Cardiac septum (tissue), 1 donor: Measurements from ENCODE around the gene TMEM250. TPM values are rescaled to one million over a fixed set of nuclear protein-coding genes. Genes with fewer than 3 reads are reported as not detected.

Source experiments
- DNase-seq: peaks from one replicate; pipeline ENCODE4 v3.0.0-alpha.2; 2020; ENCODE audit warnings: low spot score
- intact Hi-C: fragments of 100-400 bp; cut with DNase I; formaldehyde crosslinking; loops from one replicate; pipeline ENCODE4 v1.14.0; 2022
- total RNA-seq: library from RNA; stranded (reverse); fragmentation: NEBNext Ultra II Directional; extraction: Animal tissue kit (Norgen Biotek cat#: 25700); gene quantifications from one replicate; pipeline ENCODE4 v1.2.1, GENCODE V29; 2021
- donor health status: DM: no; HTN: no; CAD: no.

The TMEM250 gene
- total RNA-seq, 1 donor from 2014 or later, result 19.8 TPM

GRCh38 chr9:136116360-136117098 is 2.1 kb downstream of the TMEM250 start:
- no peak for DNase-seq
- intact Hi-C loops, result loop anchor here (5.0 kb wide), 1 partner anchor 209 kb away; the partner anchor contains the start of gene CAMSAP1

- intact Hi-C loops, result loop anchor here (5.0 kb wide), 1 partner anchor 208 kb away; the partner anchor contains the start of gene CAMSAP1
- no peak for DNase-seq
These were observed 2.9 kb downstream of the TMEM250 start for GRCh38 chr9:136115641-136116359.

DNA sequence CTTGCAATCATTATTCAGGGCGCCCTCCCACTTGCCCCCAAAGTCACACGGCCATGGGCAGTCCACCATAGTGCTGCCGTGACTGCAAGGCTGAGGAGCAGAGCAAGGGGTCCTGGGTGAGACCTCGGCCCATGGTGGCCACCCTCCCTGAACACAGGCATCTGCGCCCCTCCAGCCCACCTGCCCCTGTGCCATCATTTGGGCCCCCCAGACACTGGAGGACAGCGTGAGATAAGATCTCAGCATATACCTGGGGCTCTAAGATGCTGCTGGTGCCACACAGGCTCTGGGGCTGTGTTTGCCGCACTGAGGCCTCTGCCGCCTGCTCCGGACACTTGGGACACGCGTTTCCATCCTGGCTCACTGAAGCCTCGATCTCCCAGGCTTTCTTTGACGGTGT is 3.5 kb downstream of the TMEM250 start:
- intact Hi-C loops, result loop anchor here (5.0 kb wide), 1 partner anchor 208 kb away; the partner anchor contains the start of gene CAMSAP1
- no peak for DNase-seq

DNA sequence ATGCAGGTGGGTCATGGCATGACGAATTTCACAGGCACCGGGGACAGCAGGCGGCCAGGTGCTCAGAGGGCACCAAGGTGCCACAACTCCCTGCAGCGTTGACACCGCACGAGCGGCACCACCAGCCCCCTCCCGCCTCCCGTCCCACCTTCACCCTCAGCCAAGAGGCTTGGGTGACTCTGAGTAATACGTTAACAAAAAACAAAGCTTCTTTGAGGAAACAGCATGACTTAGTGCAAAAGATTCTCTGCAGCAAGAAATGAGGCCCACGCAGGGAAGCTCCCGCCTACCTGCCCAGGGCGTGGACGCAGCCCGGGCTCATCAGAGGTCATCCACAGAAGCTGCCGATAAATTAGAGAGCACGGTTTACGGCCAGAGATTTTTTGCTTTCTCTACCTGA is 4.1 kb downstream of the TMEM250 start:
- intact Hi-C loops, result loop anchor here (5.0 kb wide), 1 partner anchor 207 kb away; the partner anchor contains the start of gene CAMSAP1
- DNase-seq, result no peak

DNA sequence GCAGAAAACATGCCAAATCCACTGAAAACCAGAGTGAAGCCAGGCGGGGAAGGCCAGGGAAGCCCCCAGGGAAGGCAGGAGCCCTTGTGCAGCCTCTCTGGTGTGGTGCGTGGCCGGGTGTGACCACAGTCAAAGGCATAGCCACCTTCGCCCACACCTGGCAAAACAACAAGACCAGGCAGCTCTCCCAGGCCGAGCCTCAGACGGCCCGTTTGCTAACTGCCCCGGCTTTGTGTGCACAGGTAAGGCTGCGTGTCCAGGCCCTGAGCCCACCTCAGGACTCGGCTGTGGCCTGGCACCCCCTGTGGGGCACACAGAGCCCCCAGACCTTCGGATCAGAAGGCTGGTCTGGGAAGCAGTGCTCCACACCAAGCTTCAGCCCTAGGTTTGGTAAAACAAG is 6.1 kb downstream of the TMEM250 start:
- intact Hi-C loops, result no loop called here
- DNase-seq, result no peak

DNA sequence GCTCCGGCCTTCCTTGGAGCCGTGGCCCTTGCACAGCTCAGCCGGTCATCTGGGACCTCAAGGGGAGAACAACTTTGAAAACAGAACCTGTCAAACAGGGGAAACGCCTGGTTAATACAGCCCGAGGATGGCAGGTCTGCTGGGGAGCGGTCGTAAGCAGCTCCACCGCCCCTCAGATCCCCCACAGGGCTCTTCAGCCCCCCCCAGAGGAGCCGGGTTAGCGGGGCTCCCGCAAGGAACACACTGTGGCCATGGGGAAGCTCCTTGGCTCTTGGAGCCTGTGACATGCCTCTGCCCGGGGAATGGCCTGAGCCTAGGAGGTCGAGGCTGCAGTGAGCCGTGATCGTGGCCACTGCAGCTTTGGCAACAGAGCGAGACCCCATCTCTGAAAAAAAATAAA is 6.8 kb downstream of the TMEM250 start:
- no peak for DNase-seq
- intact Hi-C loops, result no loop called here

DNA sequence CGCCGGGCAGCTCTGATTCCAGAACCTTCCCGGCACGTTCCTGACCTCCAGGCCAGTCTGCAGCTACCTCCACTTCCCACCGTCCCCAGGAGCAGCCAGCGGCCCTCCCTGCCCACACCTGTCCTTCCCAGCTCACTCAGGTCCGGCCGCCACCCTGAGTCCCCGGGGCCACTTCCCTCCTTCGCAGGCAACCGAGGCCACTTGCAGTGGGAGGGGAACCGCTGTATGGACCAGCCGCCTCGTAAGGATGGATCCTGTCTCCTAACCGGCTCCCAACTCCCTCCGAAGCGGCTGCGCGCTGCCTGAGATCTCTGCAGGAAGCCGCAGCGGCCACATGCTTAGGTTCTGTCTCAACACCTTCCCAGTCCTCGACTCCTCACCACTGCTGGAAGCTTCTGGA is 7.5 kb downstream of the TMEM250 start:
- intact Hi-C loops, result no loop called here
- DNase-seq, result no peak

DNA sequence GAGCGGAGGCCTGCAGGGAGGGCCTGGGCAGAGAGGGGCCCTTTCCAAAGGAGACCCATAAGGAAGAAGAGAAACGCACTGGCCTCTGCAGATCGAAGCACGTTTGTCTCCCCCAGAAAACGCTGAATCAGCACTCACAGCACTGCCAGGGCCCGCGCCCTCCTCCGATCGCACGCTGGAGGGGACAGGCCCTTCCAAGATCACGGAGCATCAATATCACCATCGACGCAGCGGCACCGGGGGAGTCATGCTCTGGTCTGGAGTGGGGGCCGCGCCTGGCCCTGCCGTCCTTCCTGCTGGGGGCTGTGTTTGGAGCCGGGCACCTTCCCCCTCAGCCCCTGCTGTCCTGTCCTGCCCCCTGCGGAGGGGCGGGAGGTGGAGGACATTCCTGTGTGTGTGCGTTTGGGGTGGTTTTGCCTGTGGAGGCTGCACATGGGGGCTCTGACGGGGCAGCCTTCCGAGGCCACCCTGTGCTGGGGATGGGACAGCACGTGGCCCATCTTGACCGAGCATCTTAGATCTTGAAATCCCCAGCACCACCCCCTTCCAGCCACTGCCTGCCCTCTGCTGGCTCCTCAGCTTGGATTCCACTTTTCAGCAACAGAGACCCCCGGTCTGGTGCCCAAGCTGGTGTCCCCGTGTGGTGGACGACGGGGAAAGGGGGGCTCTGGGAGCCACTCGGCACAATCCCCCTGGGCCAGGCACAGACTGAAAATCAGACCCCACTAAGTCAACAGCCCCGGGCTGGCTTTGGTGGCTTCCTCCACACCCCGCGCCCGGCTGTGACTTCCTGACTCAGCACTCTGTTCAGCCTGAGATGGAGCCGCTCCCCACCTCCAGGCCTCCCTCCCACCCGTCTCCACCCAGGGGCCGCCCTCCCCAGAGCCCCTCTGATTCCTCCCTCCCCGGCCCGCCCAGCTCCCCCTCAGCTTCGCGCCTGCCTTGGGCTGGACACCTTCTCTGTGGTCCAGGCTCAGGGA is 8.3 kb downstream of the TMEM250 start:
- no peak for DNase-seq
- intact Hi-C loops, result no loop called here

DNA sequence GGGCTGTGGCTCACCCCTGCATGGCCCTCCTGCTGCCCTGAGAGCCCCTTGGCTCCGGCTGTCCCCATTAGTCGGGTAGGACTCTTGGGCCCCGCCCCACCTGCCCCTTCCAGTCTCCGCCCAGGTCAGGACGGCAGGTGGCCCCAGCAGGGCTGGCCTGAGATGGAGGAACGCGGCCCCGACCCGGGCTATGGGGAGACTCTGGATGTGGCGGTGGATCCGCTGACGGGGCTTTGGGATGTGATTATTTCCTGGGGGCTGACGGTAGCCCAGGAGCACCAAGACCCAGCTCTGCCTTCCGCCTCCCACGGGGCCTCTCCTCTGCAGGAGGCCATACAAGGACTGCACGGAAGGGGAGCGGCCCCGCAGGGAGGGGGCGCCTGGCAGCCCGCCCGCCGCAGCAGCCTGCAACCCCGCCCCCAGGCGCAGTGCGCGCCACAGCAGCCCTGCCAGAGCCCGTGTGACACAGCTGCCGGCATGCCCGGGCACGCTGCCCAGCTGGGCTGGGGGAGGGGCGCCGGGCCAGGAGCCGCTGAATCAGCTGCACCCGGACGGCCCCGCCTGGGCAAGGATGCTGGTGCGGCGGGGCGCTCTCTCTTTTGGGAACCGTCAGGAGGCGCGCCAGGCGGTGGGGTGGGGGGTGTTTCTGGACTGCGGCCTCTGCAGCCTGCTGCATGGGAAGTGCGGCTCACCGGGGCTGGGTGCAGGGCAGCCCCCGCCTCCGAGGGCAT is 9.2 kb downstream of the TMEM250 start:
- DNase-seq, result peak; percentile 95
- intact Hi-C loops, result loop anchor here (1.0 to 5.0 kb wide), 2 partner anchors 15 to 57 kb away; no protein-coding TSS in a partner anchor

- DNase-seq, result no peak
- intact Hi-C loops, result loop anchor here (1.0 to 5.0 kb wide), 2 partner anchors 14 to 56 kb away; no protein-coding TSS in a partner anchor
These were observed 9.9 kb downstream of the TMEM250 start for GRCh38 chr9:136108648-136109266.

GRCh38 chr9:136107953-136108647 is 10.6 kb downstream of the TMEM250 start:
- intact Hi-C loops, result loop anchor here (5.0 kb wide), 1 partner anchor 56 kb away; no protein-coding TSS in a partner anchor
- no peak for DNase-seq

DNA sequence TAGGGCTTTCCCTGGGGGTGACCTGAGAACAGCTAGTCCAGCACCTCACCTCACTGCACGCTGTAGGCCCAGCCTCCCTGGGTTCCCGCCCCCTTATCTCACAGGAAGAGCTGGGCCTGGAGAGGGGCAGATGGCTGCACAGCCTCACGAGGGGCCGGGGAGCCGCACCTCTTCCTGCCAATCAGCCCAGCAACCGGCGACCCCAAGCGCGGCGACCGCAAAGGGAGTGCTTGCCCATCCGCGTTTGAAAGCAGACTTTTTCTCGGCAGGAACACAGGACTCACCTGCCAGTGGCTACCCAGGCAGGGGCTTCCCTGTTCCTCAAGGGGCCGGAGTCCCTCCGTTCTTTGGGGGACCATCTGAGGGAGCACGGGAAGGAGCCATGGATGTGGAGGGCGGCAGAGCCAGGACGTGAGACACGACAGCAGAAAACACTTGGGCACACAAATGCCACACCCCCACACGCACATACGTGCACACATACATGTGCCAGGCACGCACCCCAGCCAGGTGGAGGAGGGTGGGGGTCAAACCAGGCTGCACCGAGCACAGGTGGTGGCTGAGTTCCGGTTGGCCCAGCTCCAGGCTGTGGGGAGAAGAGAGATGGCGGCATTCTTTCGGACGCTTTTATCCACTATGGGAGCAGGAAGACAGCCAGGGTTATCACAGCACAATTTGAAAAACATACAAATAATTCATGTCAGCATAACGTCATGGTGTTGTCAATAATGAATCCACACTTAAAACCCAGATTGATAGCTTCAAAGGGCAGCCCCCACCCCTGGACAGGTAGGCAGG is 11.3 kb downstream of the TMEM250 start:
- DNase-seq, result no peak
- intact Hi-C loops, result loop anchor here (5.0 kb wide), 1 partner anchor 55 kb away; no protein-coding TSS in a partner anchor

GRCh38 chr9:136105398-136106135 is 13.1 kb downstream of the TMEM250 start:
- intact Hi-C loops, result loop anchor here (5.0 kb wide), 1 partner anchor 53 kb away; no protein-coding TSS in a partner anchor
- no peak for DNase-seq

DNA sequence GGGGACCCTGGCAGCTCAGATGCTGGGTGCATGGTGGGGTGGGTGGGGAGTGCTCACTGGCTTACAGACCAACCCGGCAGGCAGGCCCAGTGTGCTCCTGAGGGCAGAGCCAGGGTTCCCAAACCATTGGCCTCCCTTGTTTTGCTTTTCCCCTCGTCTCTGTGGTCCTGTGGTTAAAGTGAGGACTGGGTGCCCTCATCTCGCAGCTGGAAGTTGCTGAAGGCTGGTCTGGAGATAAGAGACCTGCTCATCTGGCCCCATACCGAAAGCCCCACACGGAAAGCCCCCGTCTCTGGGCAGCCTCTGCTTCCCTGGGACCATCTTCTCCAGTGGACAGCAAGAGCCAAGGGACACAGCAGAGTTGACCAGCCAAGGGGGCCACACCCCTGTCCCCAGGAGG is 13.8 kb downstream of the TMEM250 start:
- intact Hi-C loops, result loop anchor here (5.0 kb wide), 1 partner anchor 53 kb away; no protein-coding TSS in a partner anchor
- no peak for DNase-seq

DNA sequence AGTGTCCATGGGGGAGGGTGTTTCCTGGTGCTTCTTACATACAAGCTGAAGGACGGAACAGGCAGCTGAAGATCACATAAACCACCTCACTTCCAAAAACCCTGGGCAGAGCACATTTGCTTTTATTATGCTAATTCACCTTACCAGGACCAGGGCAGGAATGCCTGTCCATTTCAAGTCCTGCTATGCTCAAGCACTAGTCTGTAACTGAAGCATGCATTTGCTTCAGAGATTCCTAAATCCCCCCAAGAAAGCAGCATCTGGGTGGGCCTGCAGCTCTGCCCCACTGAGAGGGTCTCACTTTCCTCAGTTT is 14.2 kb downstream of the TMEM250 start:
- no peak for DNase-seq
- intact Hi-C loops, result no loop called here
